HepG2 (cell line): ENCODE results near the gene DUSP7.

Source experiments
- HNRNPL ChIP-seq: fragments of 200-400 bp; formaldehyde crosslinking; IDR thresholded peaks from 2 replicates; pipeline ENCODE4 v1.6.1; 2017; ENCODE audit warnings: mild to moderate bottlenecking, low read depth, low read length
- KDM1A ChIP-seq: IDR thresholded peaks from 2 replicates; pipeline ENCODE4 v1.6.1; 2016; ENCODE audit warnings: missing compliant biosample characterization
- NR3C1 ChIP-seq: sonication (generic); formaldehyde crosslinking; IDR thresholded peaks from 2 replicates; pipeline ENCODE4 v1.4.0; 2020; ENCODE audit warnings: missing genetic modification reagents
- RNF2 ChIP-seq: fragments of 450-650 bp; conservative IDR thresholded peaks from 2 replicates; pipeline ENCODE4 v1.6.1; 2016; ENCODE audit warnings: low read depth
- SNRNP70 ChIP-seq: fragments of 200-400 bp; formaldehyde crosslinking; IDR thresholded peaks from 2 replicates; pipeline ENCODE4 v1.6.1; 2017; ENCODE audit warnings: mild to moderate bottlenecking, low read depth, low read length, moderate library complexity
- TAF1 ChIP-seq: sonication (generic); formaldehyde crosslinking; IDR thresholded peaks from 2 replicates; pipeline ENCODE4 v1.4.0; 2020; ENCODE audit warnings: missing genetic modification reagents
- TCF7L2 ChIP-seq: IDR thresholded peaks from 2 replicates; pipeline ENCODE4 v1.6.1; 2011; ENCODE audit warnings: mild to moderate bottlenecking, low read depth, low read length, moderate library complexity
- TF ChIP-seq, protein P1 (sequence below): sonication (generic); formaldehyde crosslinking; IDR thresholded peaks from 2 replicates; pipeline ENCODE4 v1.4.0; 2020; ENCODE audit warnings: mild to moderate bottlenecking, missing genetic modification reagents, borderline replicate concordance
- TF ChIP-seq, protein P2 (sequence below): sonication (generic); formaldehyde crosslinking; IDR thresholded peaks from 2 replicates; pipeline ENCODE4 v1.5.0; 2020; ENCODE audit warnings: mild to moderate bottlenecking, missing genetic modification reagents, moderate library complexity
- TF ChIP-seq, protein P3 (sequence below): sonication (generic); formaldehyde crosslinking; IDR thresholded peaks from 2 replicates; pipeline ENCODE4 v1.9.0; 2021; ENCODE audit warnings: missing genetic modification reagents, borderline replicate concordance
- TF ChIP-seq, protein P4 (sequence below), 2 experiments: sonication (generic) in 1 of 2; formaldehyde crosslinking in 1 of 2; IDR thresholded peaks; 2 replicates each; pipeline versions ENCODE4 v1.5.1 to v1.6.1; 2011 to 2020; ENCODE audit warnings: borderline replicate concordance in 1 of 2, low read depth in 1 of 2, low read length in 1 of 2, mild to moderate bottlenecking in 1 of 2, missing genetic modification reagents in 1 of 2, moderate library complexity in 1 of 2
- TF ChIP-seq, protein P5 (sequence below): sonication (generic); formaldehyde crosslinking; IDR thresholded peaks from 2 replicates; pipeline ENCODE4 v1.4.0; 2020; ENCODE audit warnings: low read depth, missing genetic modification reagents

DNA sequence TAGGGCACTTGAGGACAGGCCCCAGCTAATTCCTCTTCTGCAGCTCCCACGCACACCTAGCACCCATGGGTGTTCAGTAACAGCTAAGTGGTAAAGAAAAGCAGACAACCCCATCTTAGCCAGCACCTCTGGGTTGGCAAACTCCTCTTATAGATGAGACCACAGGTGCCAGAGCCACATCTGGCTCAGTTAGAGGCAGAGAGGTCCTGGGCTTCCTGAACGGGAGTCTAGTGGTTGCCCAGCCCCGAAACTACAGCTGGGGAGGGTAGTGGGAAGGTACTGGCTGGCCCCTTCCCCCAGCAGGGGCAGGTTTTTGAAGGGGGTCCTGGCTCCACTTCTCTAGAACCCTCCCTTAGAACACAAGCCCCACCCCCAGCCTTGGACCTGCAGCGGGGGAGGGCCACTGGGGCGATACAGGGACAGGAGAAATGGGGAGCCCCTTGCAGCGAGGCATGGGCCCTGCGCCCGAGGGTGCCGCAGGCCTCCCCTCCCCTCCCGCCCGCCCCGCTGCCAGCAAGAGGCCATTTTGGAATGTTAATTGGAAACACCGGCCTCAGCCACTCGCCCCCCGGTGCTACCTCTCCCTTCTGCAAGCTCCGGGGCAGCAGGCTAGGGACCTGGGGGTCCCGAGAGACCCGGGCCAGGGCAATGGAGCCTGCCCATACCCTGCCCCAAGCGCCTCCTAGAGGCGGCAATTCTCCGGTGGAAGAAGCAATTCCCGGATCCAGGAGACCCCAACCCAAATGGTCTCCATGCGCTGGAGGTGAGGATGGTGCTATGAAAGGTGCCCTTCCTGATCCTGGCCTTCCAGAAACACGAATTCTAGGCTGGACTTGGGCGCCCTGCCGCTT lies 1.5 kb downstream of the DUSP7 start:
- TF ChIP-seq, protein P1, sequence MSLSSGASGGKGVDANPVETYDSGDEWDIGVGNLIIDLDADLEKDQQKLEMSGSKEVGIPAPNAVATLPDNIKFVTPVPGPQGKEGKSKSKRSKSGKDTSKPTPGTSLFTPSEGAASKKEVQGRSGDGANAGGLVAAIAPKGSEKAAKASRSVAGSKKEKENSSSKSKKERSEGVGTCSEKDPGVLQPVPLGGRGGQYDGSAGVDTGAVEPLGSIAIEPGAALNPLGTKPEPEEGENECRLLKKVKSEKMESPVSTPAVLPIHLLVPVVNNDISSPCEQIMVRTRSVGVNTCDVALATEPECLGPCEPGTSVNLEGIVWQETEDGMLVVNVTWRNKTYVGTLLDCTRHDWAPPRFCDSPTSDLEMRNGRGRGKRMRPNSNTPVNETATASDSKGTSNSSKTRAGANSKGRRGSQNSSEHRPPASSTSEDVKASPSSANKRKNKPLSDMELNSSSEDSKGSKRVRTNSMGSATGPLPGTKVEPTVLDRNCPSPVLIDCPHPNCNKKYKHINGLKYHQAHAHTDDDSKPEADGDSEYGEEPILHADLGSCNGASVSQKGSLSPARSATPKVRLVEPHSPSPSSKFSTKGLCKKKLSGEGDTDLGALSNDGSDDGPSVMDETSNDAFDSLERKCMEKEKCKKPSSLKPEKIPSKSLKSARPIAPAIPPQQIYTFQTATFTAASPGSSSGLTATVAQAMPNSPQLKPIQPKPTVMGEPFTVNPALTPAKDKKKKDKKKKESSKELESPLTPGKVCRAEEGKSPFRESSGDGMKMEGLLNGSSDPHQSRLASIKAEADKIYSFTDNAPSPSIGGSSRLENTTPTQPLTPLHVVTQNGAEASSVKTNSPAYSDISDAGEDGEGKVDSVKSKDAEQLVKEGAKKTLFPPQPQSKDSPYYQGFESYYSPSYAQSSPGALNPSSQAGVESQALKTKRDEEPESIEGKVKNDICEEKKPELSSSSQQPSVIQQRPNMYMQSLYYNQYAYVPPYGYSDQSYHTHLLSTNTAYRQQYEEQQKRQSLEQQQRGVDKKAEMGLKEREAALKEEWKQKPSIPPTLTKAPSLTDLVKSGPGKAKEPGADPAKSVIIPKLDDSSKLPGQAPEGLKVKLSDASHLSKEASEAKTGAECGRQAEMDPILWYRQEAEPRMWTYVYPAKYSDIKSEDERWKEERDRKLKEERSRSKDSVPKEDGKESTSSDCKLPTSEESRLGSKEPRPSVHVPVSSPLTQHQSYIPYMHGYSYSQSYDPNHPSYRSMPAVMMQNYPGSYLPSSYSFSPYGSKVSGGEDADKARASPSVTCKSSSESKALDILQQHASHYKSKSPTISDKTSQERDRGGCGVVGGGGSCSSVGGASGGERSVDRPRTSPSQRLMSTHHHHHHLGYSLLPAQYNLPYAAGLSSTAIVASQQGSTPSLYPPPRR = no peak
- TF ChIP-seq NR3C1 (CRISPR knock-in tag) = no peak
- TF ChIP-seq KDM1A = no peak
- no peak for TF ChIP-seq RNF2
- TF ChIP-seq, protein P2, sequence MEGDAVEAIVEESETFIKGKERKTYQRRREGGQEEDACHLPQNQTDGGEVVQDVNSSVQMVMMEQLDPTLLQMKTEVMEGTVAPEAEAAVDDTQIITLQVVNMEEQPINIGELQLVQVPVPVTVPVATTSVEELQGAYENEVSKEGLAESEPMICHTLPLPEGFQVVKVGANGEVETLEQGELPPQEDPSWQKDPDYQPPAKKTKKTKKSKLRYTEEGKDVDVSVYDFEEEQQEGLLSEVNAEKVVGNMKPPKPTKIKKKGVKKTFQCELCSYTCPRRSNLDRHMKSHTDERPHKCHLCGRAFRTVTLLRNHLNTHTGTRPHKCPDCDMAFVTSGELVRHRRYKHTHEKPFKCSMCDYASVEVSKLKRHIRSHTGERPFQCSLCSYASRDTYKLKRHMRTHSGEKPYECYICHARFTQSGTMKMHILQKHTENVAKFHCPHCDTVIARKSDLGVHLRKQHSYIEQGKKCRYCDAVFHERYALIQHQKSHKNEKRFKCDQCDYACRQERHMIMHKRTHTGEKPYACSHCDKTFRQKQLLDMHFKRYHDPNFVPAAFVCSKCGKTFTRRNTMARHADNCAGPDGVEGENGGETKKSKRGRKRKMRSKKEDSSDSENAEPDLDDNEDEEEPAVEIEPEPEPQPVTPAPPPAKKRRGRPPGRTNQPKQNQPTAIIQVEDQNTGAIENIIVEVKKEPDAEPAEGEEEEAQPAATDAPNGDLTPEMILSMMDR (CRISPR knock-in tag) = peak; percentile 35
- no peak for TF ChIP-seq TAF1
- TF ChIP-seq, protein P3, sequence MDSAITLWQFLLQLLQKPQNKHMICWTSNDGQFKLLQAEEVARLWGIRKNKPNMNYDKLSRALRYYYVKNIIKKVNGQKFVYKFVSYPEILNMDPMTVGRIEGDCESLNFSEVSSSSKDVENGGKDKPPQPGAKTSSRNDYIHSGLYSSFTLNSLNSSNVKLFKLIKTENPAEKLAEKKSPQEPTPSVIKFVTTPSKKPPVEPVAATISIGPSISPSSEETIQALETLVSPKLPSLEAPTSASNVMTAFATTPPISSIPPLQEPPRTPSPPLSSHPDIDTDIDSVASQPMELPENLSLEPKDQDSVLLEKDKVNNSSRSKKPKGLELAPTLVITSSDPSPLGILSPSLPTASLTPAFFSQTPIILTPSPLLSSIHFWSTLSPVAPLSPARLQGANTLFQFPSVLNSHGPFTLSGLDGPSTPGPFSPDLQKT (CRISPR knock-in tag) = no peak
- no peak for TF ChIP-seq SNRNP70
- TF ChIP-seq HNRNPL = no peak
- TF ChIP-seq, protein P4, sequence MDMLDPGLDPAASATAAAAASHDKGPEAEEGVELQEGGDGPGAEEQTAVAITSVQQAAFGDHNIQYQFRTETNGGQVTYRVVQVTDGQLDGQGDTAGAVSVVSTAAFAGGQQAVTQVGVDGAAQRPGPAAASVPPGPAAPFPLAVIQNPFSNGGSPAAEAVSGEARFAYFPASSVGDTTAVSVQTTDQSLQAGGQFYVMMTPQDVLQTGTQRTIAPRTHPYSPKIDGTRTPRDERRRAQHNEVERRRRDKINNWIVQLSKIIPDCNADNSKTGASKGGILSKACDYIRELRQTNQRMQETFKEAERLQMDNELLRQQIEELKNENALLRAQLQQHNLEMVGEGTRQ (IDR thresholded peaks at IDR 0.05; ENCODE audit: low read depth, low read length) = no peak
- TF ChIP-seq, protein P4 (CRISPR knock-in tag; IDR thresholded peaks at IDR 0.05; ENCODE audit: borderline replicate concordance) = no peak
- no peak for TF ChIP-seq TCF7L2
- TF ChIP-seq, protein P5, sequence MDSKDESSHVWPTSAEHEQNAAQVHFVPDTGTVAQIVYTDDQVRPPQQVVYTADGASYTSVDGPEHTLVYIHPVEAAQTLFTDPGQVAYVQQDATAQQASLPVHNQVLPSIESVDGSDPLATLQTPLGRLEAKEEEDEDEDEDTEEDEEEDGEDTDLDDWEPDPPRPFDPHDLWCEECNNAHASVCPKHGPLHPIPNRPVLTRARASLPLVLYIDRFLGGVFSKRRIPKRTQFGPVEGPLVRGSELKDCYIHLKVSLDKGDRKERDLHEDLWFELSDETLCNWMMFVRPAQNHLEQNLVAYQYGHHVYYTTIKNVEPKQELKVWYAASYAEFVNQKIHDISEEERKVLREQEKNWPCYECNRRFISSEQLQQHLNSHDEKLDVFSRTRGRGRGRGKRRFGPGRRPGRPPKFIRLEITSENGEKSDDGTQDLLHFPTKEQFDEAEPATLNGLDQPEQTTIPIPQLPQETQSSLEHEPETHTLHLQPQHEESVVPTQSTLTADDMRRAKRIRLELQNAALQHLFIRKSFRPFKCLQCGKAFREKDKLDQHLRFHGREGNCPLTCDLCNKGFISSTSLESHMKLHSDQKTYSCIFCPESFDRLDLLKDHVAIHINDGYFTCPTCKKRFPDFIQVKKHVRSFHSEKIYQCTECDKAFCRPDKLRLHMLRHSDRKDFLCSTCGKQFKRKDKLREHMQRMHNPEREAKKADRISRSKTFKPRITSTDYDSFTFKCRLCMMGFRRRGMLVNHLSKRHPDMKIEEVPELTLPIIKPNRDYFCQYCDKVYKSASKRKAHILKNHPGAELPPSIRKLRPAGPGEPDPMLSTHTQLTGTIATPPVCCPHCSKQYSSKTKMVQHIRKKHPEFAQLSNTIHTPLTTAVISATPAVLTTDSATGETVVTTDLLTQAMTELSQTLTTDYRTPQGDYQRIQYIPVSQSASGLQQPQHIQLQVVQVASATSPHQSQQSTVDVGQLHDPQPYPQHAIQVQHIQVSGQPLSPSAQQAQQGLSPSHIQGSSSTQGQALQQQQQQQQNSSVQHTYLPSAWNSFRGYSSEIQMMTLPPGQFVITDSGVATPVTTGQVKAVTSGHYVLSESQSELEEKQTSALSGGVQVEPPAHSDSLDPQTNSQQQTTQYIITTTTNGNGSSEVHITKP = no peak
